Trophoblast cell (in vitro differentiated cells and primary cell): Measurements from ENCODE around the gene ROBO1.
A peak's percentile ranks its signal among the peaks of the same experiment; 100 is the strongest.

ENCODE experiments used
- DNase-seq, 2 donors: peaks; one replicate each; pipeline ENCODE4 v3.0.0-alpha.2; 2016
- H2AFZ ChIP-seq: 2 replicates; pipeline ENCODE4 v1.6.1; 2013; ENCODE audit warnings: low read length, moderate library complexity, mild to moderate bottlenecking; ENCODE audit not compliant: insufficient read depth, poor library complexity
- H2AK5ac ChIP-seq: 2 replicates; pipeline ENCODE4 v1.6.1; 2013; ENCODE audit warnings: mild to moderate bottlenecking, low read length
- H2BK120ac ChIP-seq: 2 replicates; pipeline ENCODE4 v1.6.1; 2013; ENCODE audit warnings: low read length, mild to moderate bottlenecking, moderate library complexity; ENCODE audit not compliant: insufficient read depth, poor library complexity
- H2BK12ac ChIP-seq: 2 replicates; pipeline ENCODE4 v1.6.1; 2013; ENCODE audit warnings: mild to moderate bottlenecking, low read length, moderate library complexity
- H2BK5ac ChIP-seq: 2 replicates; pipeline ENCODE4 v1.6.1; 2013; ENCODE audit warnings: low read length, low read depth, moderate library complexity, mild to moderate bottlenecking; ENCODE audit not compliant: poor library complexity
- H3K14ac ChIP-seq: 2 replicates; pipeline ENCODE4 v1.6.1; 2013; ENCODE audit warnings: mild to moderate bottlenecking, low read length
- H3K18ac ChIP-seq: 2 replicates; pipeline ENCODE4 v1.6.1; 2013; ENCODE audit warnings: mild to moderate bottlenecking, low read length
- H3K23ac ChIP-seq: 2 replicates; pipeline ENCODE4 v1.6.1; 2013; ENCODE audit warnings: low read length
- H3K27ac ChIP-seq: 2 replicates; pipeline ENCODE4 v1.5.1; 2013; ENCODE audit warnings: low read depth, mild to moderate bottlenecking, inconsistent platforms, low read length, moderate library complexity
- H3K27me3 ChIP-seq: 2 replicates; pipeline ENCODE4 v1.6.1; 2013; ENCODE audit warnings: inconsistent platforms, mild to moderate bottlenecking, low read length, moderate library complexity; ENCODE audit not compliant: insufficient read depth
- H3K36me3 ChIP-seq, 2 experiments: 1 replicate in 1 of 2; 2 replicates in 1 of 2; pipeline ENCODE4 v1.6.1; 2013; ENCODE audit warnings: low read length in 2 of 2, mild to moderate bottlenecking in 2 of 2, moderate library complexity in 1 of 2; ENCODE audit not compliant: insufficient read depth in 2 of 2, control insufficient read depth in 1 of 2
- H3K4ac ChIP-seq: 2 replicates; pipeline ENCODE4 v1.6.1; 2013; ENCODE audit warnings: low read depth, mild to moderate bottlenecking, low read length, moderate library complexity
- H3K4me1 ChIP-seq, 2 experiments: 1 replicate in 1 of 2; 2 replicates in 1 of 2; pipeline ENCODE4 v1.6.1; 2013; ENCODE audit warnings: low read length in 2 of 2, mild to moderate bottlenecking in 2 of 2, moderate library complexity in 1 of 2; ENCODE audit not compliant: insufficient read depth in 2 of 2, control insufficient read depth in 1 of 2
- H3K4me2 ChIP-seq: 2 replicates; pipeline ENCODE4 v1.6.1; 2013; ENCODE audit warnings: inconsistent platforms, mild to moderate bottlenecking, low read length, moderate library complexity
- H3K4me3 ChIP-seq: 2 replicates; pipeline ENCODE4 v1.5.1; 2013; ENCODE audit warnings: mild to moderate bottlenecking, low read depth, low read length, inconsistent platforms
- H3K79me1 ChIP-seq: one replicate; pipeline ENCODE4 v1.6.1; 2013; ENCODE audit warnings: low read length
- H3K79me2 ChIP-seq: 2 replicates; pipeline ENCODE4 v1.6.1; 2013; ENCODE audit warnings: low read length, mild to moderate bottlenecking; ENCODE audit not compliant: control insufficient read depth, insufficient read depth, poor library complexity
- H3K9ac ChIP-seq: 2 replicates; pipeline ENCODE4 v1.6.1; 2013; ENCODE audit warnings: mild to moderate bottlenecking, low read length
- H3K9me3 ChIP-seq: 2 replicates; pipeline ENCODE4 v1.6.1; 2013; ENCODE audit warnings: low read depth, mild to moderate bottlenecking, control low read depth, inconsistent platforms, low read length; ENCODE audit not compliant: insufficient read depth
- H4K12ac ChIP-seq: 2 replicates; pipeline ENCODE4 v1.6.1; 2013; ENCODE audit warnings: low read depth, mild to moderate bottlenecking, low read length, moderate library complexity
- H4K8ac ChIP-seq: 2 replicates; pipeline ENCODE4 v1.6.1; 2013; ENCODE audit warnings: low read depth, mild to moderate bottlenecking, low read length, moderate library complexity
- H4K91ac ChIP-seq: one replicate; pipeline ENCODE4 v1.6.1; 2013; ENCODE audit warnings: low read depth, mild to moderate bottlenecking, low read length, moderate library complexity
- WGBS: extraction: QIAGEN DNeasy Blood & Tissue Kit; methylation state at CpG from one replicate; pipeline ENCODE4 v1.1.7; 2013; ENCODE audit warnings: missing lambda C conversion rate; ENCODE audit not compliant: insufficient read length, insufficient coverage; ENCODE audit errors: extremely low coverage; 5-methylcytosine and 5-hydroxymethylcytosine counted together

The ROBO1 gene

GRCh38 chr3:78814893-78815562, 952.8 kb downstream of the ROBO1 start:
- no peak overlapping the region for H3K9ac ChIP-seq
- no peaks in the 10 kb centered on the region for H3K27me3 ChIP-seq
- WGBS = no CpG with 5 or more reads among the region's 3 CpGs
- no peak overlapping the region for H2AFZ ChIP-seq
- no peak overlapping the region for H3K23ac ChIP-seq
- H3K18ac ChIP-seq = no peak overlapping the region
- H3K79me1 ChIP-seq = no peaks in the 10 kb centered on the region
- H3K79me2 ChIP-seq = no peaks in the 10 kb centered on the region
- no peaks in the 10 kb centered on the region for H3K9me3 ChIP-seq
- H3K36me3 ChIP-seq = no peaks in the 10 kb centered on the region
- no peak overlapping the region for H3K4me2 ChIP-seq
- H3K27ac ChIP-seq = no peak overlapping the region
- no peak overlapping the region for H3K14ac ChIP-seq
- H2BK5ac ChIP-seq = no peak overlapping the region
- no peak overlapping the region for H3K4ac ChIP-seq
- H4K91ac ChIP-seq = no peak overlapping the region
- no peak overlapping the region for H2AK5ac ChIP-seq
- no peak overlapping the region for H2BK120ac ChIP-seq
- H4K12ac ChIP-seq = no peak overlapping the region
- no peak overlapping the region for H2BK12ac ChIP-seq
- no peaks in the 10 kb centered on the region for H3K4me1 ChIP-seq
- no peak overlapping the region for H4K8ac ChIP-seq
- H3K4me3 ChIP-seq = no peak overlapping the region
- DNase-seq = no peak

- Histone ChIP-seq H3K4me2 (no peak overlapping the region), H2BK5ac (no peak overlapping the region), H2AK5ac (no peak overlapping the region), H3K36me3 (no peaks in the 10 kb centered on the region), H2BK120ac (no peak overlapping the region), H3K14ac (no peak overlapping the region), H3K27ac (no peak overlapping the region), H3K9me3 (no peaks in the 10 kb centered on the region), H4K91ac (no peak overlapping the region), H3K4ac (no peak overlapping the region), H4K8ac (no peak overlapping the region), H3K9ac (no peak overlapping the region), H3K18ac (no peak overlapping the region), H3K79me1 (no peaks in the 10 kb centered on the region), H2BK12ac (no peak overlapping the region), H2AFZ (no peak overlapping the region), H3K27me3 (no peaks in the 10 kb centered on the region), H3K23ac (no peak overlapping the region), H3K4me1 (no peaks in the 10 kb centered on the region), H4K12ac (no peak overlapping the region), H3K79me2 (no peaks in the 10 kb centered on the region), H3K4me3 (no peak overlapping the region)
- WGBS = no CpG with 5 or more reads among the region's 3 CpGs
- peak in 1 of 2 donors; percentile 38 for DNase-seq
Observed at GRCh38 chr3:78812166-78812565, 955.6 kb downstream of the ROBO1 start.

GRCh38 chr3:78809966-78810365, 957.8 kb downstream of the ROBO1 start:
- no peak overlapping the region for H3K4me2 ChIP-seq
- WGBS = no CpG with 5 or more reads among the region's 4 CpGs
- H3K27ac ChIP-seq = no peak overlapping the region

GRCh38 chr3:78804251-78805037, 963.4 kb downstream of the ROBO1 start:
- DNase-seq = no peak

More at GRCh38 chr3:78809966-78810365, 957.8 kb downstream of the ROBO1 start:
- H4K91ac ChIP-seq = no peak overlapping the region
- no peak overlapping the region for H3K9ac ChIP-seq
- H3K79me1 ChIP-seq = no peaks in the 10 kb centered on the region
- no peak overlapping the region for H3K18ac ChIP-seq
- no peak for DNase-seq
- H3K9me3 ChIP-seq = no peaks in the 10 kb centered on the region
- H3K4me3 ChIP-seq = no peak overlapping the region
- H4K12ac ChIP-seq = no peak overlapping the region
- H2BK12ac ChIP-seq = no peak overlapping the region
- H2BK5ac ChIP-seq = no peak overlapping the region
- H3K14ac ChIP-seq = no peak overlapping the region
- H3K79me2 ChIP-seq = no peaks in the 10 kb centered on the region
- H3K27me3 ChIP-seq = no peaks in the 10 kb centered on the region
- no peaks in the 10 kb centered on the region for H3K4me1 ChIP-seq
- no peak overlapping the region for H3K4ac ChIP-seq
- no peak overlapping the region for H2AK5ac ChIP-seq
- no peaks in the 10 kb centered on the region for H3K36me3 ChIP-seq
- no peak overlapping the region for H2AFZ ChIP-seq
- no peak overlapping the region for H3K23ac ChIP-seq
- H4K8ac ChIP-seq = no peak overlapping the region
- no peak overlapping the region for H2BK120ac ChIP-seq

More at GRCh38 chr3:78804251-78805037, 963.4 kb downstream of the ROBO1 start:
- WGBS = no CpG with 5 or more reads among the region's 2 CpGs
- H2BK12ac ChIP-seq = no peak overlapping the region
- H3K79me2 ChIP-seq = no peaks in the 10 kb centered on the region
- no peak overlapping the region for H3K4ac ChIP-seq
- H4K12ac ChIP-seq = no peak overlapping the region
- no peaks in the 10 kb centered on the region for H3K79me1 ChIP-seq
- no peak overlapping the region for H3K27ac ChIP-seq
- no peak overlapping the region for H3K9ac ChIP-seq
- no peak overlapping the region for H3K14ac ChIP-seq
- no peaks in the 10 kb centered on the region for H3K27me3 ChIP-seq
- H2BK5ac ChIP-seq = no peak overlapping the region
- H3K36me3 ChIP-seq = no peaks in the 10 kb centered on the region
- no peak overlapping the region for H4K8ac ChIP-seq
- H3K4me1 ChIP-seq = no peaks in the 10 kb centered on the region
- H3K4me3 ChIP-seq = no peak overlapping the region
- H2BK120ac ChIP-seq = no peak overlapping the region
- H3K23ac ChIP-seq = no peak overlapping the region
- H3K4me2 ChIP-seq = no peak overlapping the region
- H3K9me3 ChIP-seq = no peaks in the 10 kb centered on the region
- H2AFZ ChIP-seq = no peak overlapping the region
- no peak overlapping the region for H4K91ac ChIP-seq
- H3K18ac ChIP-seq = no peak overlapping the region
- H2AK5ac ChIP-seq = no peak overlapping the region
